ENCODE measurements around the gene SWAP70.

DNA sequence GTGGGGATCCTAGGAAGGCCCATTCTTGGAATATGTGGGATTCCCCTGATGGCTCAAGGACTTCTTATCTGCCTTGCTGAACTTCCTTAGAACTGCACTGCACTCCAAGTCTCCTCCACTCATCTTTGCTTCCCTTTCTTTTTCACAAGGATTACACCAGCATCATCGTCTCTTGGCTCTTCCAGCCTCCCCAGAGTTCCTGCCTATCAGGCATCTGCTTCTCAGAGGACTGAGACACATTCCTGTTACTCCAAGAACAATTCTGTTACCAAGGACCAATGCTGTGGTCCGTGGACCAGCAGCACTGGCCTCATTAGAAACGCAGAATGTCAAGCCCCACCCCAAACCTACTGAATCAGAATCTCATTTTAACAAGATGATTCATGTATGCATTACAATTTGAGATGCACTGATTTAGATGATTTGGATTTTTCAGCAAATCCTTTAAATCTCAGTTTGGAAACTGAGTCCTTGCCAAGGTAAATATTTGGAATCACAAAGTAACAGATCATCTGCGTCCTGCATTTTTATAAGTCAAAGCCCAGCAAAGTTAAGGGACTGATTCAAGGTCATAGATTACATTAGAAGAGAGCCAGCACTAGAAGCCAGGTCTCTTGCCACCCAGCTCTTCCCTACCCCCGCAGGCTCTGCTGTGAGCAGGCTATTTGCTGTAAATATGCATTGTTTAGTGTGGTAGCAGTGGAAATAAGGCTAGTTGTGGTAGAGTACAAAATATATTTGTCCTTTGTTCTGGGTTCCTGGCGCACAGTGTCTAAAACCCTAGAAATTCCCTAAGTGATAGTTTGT lies 110.9 kb downstream of the SWAP70 start:
- TF ChIP-seq, protein P1, sequence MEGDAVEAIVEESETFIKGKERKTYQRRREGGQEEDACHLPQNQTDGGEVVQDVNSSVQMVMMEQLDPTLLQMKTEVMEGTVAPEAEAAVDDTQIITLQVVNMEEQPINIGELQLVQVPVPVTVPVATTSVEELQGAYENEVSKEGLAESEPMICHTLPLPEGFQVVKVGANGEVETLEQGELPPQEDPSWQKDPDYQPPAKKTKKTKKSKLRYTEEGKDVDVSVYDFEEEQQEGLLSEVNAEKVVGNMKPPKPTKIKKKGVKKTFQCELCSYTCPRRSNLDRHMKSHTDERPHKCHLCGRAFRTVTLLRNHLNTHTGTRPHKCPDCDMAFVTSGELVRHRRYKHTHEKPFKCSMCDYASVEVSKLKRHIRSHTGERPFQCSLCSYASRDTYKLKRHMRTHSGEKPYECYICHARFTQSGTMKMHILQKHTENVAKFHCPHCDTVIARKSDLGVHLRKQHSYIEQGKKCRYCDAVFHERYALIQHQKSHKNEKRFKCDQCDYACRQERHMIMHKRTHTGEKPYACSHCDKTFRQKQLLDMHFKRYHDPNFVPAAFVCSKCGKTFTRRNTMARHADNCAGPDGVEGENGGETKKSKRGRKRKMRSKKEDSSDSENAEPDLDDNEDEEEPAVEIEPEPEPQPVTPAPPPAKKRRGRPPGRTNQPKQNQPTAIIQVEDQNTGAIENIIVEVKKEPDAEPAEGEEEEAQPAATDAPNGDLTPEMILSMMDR (conservative IDR thresholded peaks at IDR 0.05; ENCODE audit: low read depth, low read length), result no peak
- TF ChIP-seq EZH2 (IDR thresholded peaks at IDR 0.05; ENCODE audit: borderline replicate concordance, low read depth, low read length, poor library complexity, severe bottlenecking), result no peak
